ENCODE data around the gene SKI.
"Not testable (repeated sequence)": the region's sequence is repeated elsewhere in the genome, so short reads cannot be mapped to it uniquely, and the experiment has no call there.

Gene SKI

GRCh38 chr1:2231532-2232254 is 3.6 kb downstream of the SKI start:
- DNase-seq, result no peak

- no peak for DNase-seq
Observed at GRCh38 chr1:2232255-2232915, 4.3 kb downstream of the SKI start.

GRCh38 chr1:2232916-2233438 is 4.9 kb downstream of the SKI start:
- DNase-seq, result no peak

- DNase-seq, result no peak
Observed at GRCh38 chr1:2233468-2233867, 5.3 kb downstream of the SKI start.

- no peak for DNase-seq
Observed at GRCh38 chr1:2233997-2234761, 6.1 kb downstream of the SKI start.

- DNase-seq, result no peak
Observed at GRCh38 chr1:2234762-2235113, 6.6 kb downstream of the SKI start.

GRCh38 chr1:2235300-2235998 is 7.3 kb downstream of the SKI start:
- DNase-seq, result no peak

- DNase-seq, result no peak
Observed at GRCh38 chr1:2236695-2237677, 8.9 kb downstream of the SKI start.

- DNase-seq, result no peak
Observed at GRCh38 chr1:2237773-2238172, 9.7 kb downstream of the SKI start.

- no peak for DNase-seq
Observed at GRCh38 chr1:2238361-2239012, 10.4 kb downstream of the SKI start.

- DNase-seq, result no peak
Observed at GRCh38 chr1:2239013-2239370, 10.9 kb downstream of the SKI start.

GRCh38 chr1:2239384-2239985 is 11.4 kb downstream of the SKI start:
- DNase-seq, result no peak

GRCh38 chr1:2240270-2241156 is 12.4 kb downstream of the SKI start:
- no peak for DNase-seq

GRCh38 chr1:2241820-2242219 is 13.7 kb downstream of the SKI start:
- no peak for DNase-seq

GRCh38 chr1:2242814-2243725 is 15.0 kb downstream of the SKI start:
- DNase-seq, result no peak

- DNase-seq, result not testable (repeated sequence)
Observed at GRCh38 chr1:2247045-2247394, 18.9 kb downstream of the SKI start.

- DNase-seq, result no peak
Observed at GRCh38 chr1:2247760-2248126, 19.6 kb downstream of the SKI start.

GRCh38 chr1:2248127-2248826 is 20.2 kb downstream of the SKI start:
- DNase-seq, result no peak

Measured in cortex of kidney (tissue), 1 donor.